ENCODE measurements around the gene ATXN7.

GRCh38 chr3:63909431-63909830 is 45.8 kb downstream of the ATXN7 start:
- TF ChIP-seq EZH2phosphoT487 (IDR thresholded peaks at IDR 0.05; ENCODE audit: borderline replicate concordance) (no peak), CTCF (conservative IDR thresholded peaks at IDR 0.05; ENCODE audit: low read length) (no peak)

All from Loucy (cell line).